ENCODE data around the gene GRIP2. TPM values are rescaled to one million over a fixed set of nuclear protein-coding genes. Genes with fewer than 3 reads are reported as not detected.

GRIP2 gene
- polyA plus RNA-seq, 1 donor (not counting 4 experiments of a cell fraction or from before 2014, with no cell fraction given) = 0.01 TPM

DNA sequence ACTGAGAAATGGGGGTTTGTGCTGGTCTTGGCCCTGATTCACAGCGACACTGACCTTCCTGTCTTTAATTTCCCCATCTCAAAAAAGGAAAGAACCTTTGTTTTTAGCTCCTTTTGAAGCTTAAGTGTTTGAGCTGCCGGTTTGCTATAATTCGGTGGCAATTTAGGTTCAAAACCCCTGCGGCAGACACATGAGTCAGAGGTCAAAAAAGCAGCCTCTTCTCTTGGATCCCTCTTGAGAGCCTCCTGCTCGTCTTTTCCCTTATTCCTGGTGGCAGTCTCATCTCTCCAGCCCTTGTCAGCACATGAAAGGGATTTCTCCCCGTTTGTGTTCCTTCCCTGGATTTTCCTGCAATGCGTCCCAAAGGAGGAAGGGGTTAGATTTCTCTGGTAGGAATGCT lies 64.5 kb downstream of the GRIP2 start:
- Histone ChIP-seq H3K4me2 (ENCODE audit: control insufficient read depth, extremely low read depth, insufficient read depth, low read depth, low read length) (no peak overlapping the region), H3K79me2 (ENCODE audit: control insufficient read depth, insufficient read depth, low read length) (no peaks in the 10 kb centered on the region), H3K9ac (ENCODE audit: control insufficient read depth, extremely low read depth, insufficient read depth, low read length) (no peak overlapping the region), H3K4me3 (ENCODE audit: control insufficient read depth in 2 of 3, extremely low read depth in 1 of 3, insufficient read depth in 2 of 3, low read depth in 1 of 3, low read length in 3 of 3) (no peak overlapping the region), H4K20me1 (ENCODE audit: control insufficient read depth, extremely low read depth, insufficient read depth, low read length) (no peaks in the 10 kb centered on the region), H3K9me1 (ENCODE audit: control insufficient read depth, extremely low read depth, insufficient read depth, low read length) (peaks cover under 1% of the 10 kb centered on the region), H3K27me3 (ENCODE audit: control insufficient read depth, extremely low read depth, insufficient read depth, low read length) (no peaks in the 10 kb centered on the region), H3K27ac (ENCODE audit: control insufficient read depth, insufficient read depth, low read length) (no peak overlapping the region), H2AFZ (ENCODE audit: control insufficient read depth, low read length) (no peak overlapping the region), H3K36me3 (ENCODE audit: control insufficient read depth in 2 of 2, extremely low read depth in 1 of 2, insufficient read depth in 2 of 2, low read length in 2 of 2) (peaks cover 0 to 11% of the 10 kb centered on the region in 2 experiments), H3K4me1 (ENCODE audit: control insufficient read depth, extremely low read depth, insufficient read depth, low read length) (peaks cover 20% of the 10 kb centered on the region), H3K9me3 (ENCODE audit: control insufficient read depth, low read depth, low read length) (no peaks in the 10 kb centered on the region)
- FAIRE-seq (no peak), DNase-seq (ENCODE audit: low read depth, low spot score) (no peak)
- TF ChIP-seq CTCF (optimal IDR thresholded peaks at IDR 0.05 in 1 of 3, IDR thresholded peaks at IDR 0.05 in 1 of 3, conservative IDR thresholded peaks at IDR 0.05 in 1 of 3; ENCODE audit: extremely low read depth in 1 of 3, insufficient read depth in 2 of 3, low read length in 3 of 3) (no peak), EZH2 (IDR thresholded peaks at IDR 0.05; ENCODE audit: low read length) (no peak)
- dilution Hi-C loops (cut with MboI; ENCODE audit: extremely low pct_ligation_motif_present, low sequenced_read_pairs) = no loop called here

DNA sequence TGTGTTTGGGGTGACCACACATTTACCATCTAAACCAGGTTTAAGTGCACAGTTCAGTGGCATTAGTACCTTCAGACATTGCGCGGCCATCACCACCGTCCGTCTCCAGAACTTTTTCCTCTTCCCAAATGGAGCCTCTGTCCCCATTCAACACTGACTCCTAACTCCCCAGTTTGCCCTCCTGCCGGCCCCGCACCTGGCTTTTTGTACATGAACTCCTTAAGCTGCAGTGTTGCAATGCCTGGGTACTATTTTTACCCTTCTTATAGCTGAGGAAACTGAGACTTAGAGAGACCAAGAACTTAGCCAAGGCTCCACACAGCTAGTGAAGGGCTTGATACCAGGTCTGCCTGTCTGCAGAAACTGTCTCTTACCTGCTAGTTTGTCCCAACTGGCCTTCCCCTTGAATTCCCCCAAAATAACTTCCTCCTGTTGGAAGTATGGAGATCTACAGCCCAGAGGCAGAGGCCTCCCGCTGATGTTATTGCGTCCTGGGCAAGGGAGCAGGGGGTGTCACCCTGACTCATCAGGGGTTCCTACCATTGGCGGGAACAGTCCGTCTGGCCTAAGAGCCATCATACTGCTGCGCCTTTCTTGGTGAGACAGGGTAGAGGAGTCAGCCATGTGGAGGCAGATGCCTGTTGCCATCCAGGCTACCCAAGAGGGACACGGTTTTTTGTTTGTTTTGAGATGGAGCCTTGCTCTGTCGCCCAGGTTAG lies 65.6 kb downstream of the GRIP2 start:
- Histone ChIP-seq H3K36me3 (ENCODE audit: control insufficient read depth in 2 of 2, extremely low read depth in 1 of 2, insufficient read depth in 2 of 2, low read length in 2 of 2) (peaks cover 0 to 10% of the 10 kb centered on the region in 2 experiments), H3K27me3 (ENCODE audit: control insufficient read depth, extremely low read depth, insufficient read depth, low read length) (no peaks in the 10 kb centered on the region), H3K4me1 (ENCODE audit: control insufficient read depth, extremely low read depth, insufficient read depth, low read length) (peaks cover 10% of the 10 kb centered on the region), H3K9me3 (ENCODE audit: control insufficient read depth, low read depth, low read length) (no peaks in the 10 kb centered on the region), H4K20me1 (ENCODE audit: control insufficient read depth, extremely low read depth, insufficient read depth, low read length) (no peaks in the 10 kb centered on the region), H3K79me2 (ENCODE audit: control insufficient read depth, insufficient read depth, low read length) (no peaks in the 10 kb centered on the region), H3K9ac (ENCODE audit: control insufficient read depth, extremely low read depth, insufficient read depth, low read length) (no peak overlapping the region), H3K4me3 (ENCODE audit: control insufficient read depth in 2 of 3, extremely low read depth in 1 of 3, insufficient read depth in 2 of 3, low read depth in 1 of 3, low read length in 3 of 3) (no peak overlapping the region), H3K27ac (ENCODE audit: control insufficient read depth, insufficient read depth, low read length) (no peak overlapping the region), H3K9me1 (ENCODE audit: control insufficient read depth, extremely low read depth, insufficient read depth, low read length) (no peaks in the 10 kb centered on the region), H3K4me2 (ENCODE audit: control insufficient read depth, extremely low read depth, insufficient read depth, low read depth, low read length) (no peak overlapping the region), H2AFZ (ENCODE audit: control insufficient read depth, low read length) (no peak overlapping the region)
- TF ChIP-seq CTCF (optimal IDR thresholded peaks at IDR 0.05 in 1 of 3, IDR thresholded peaks at IDR 0.05 in 1 of 3, conservative IDR thresholded peaks at IDR 0.05 in 1 of 3; ENCODE audit: extremely low read depth in 1 of 3, insufficient read depth in 2 of 3, low read length in 3 of 3) (no peak), EZH2 (IDR thresholded peaks at IDR 0.05; ENCODE audit: low read length) (no peak)
- dilution Hi-C loops (cut with MboI; ENCODE audit: extremely low pct_ligation_motif_present, low sequenced_read_pairs) = no loop called here
- FAIRE-seq (no peak), DNase-seq (ENCODE audit: low read depth, low spot score) (no peak)
